Ovary (tissue), 3 donors: Measurements from ENCODE around the gene APBA2.

Experiments used
- CTCF ChIP-seq, 3 donors: fragments of 450-650 bp in 2 of 3; fragments of 200-600 bp in 1 of 3; IDR thresholded peaks; one replicate each; pipeline versions ENCODE4 v1.5.1 to v1.8.0; 2016 to 2022; ENCODE audit warnings: antibody characterized with exemption in 3 of 3, mild to moderate bottlenecking in 1 of 3
- EP300 ChIP-seq: sonication (generic); formaldehyde crosslinking; IDR thresholded peaks from one replicate; pipeline ENCODE4 v1.6.1; 2017; ENCODE audit warnings: antibody characterized with exemption
- POLR2A ChIP-seq: fragments of 450-650 bp; IDR thresholded peaks from one replicate; pipeline ENCODE4 v1.6.1; 2017; ENCODE audit warnings: antibody characterized with exemption, mild to moderate bottlenecking, moderate library complexity
- donor health status: DM: no; HTN: no; CAD: no.

- no peak for TF ChIP-seq CTCF (IDR thresholded peaks at IDR 0.05)
- TF ChIP-seq EP300: no peak
- no peak for TF ChIP-seq POLR2A
Observed at GRCh38 chr15:28960979-28961378, 75.2 kb downstream of the APBA2 start.
